ENCODE measurements around the gene ZNF286A.

DNA sequence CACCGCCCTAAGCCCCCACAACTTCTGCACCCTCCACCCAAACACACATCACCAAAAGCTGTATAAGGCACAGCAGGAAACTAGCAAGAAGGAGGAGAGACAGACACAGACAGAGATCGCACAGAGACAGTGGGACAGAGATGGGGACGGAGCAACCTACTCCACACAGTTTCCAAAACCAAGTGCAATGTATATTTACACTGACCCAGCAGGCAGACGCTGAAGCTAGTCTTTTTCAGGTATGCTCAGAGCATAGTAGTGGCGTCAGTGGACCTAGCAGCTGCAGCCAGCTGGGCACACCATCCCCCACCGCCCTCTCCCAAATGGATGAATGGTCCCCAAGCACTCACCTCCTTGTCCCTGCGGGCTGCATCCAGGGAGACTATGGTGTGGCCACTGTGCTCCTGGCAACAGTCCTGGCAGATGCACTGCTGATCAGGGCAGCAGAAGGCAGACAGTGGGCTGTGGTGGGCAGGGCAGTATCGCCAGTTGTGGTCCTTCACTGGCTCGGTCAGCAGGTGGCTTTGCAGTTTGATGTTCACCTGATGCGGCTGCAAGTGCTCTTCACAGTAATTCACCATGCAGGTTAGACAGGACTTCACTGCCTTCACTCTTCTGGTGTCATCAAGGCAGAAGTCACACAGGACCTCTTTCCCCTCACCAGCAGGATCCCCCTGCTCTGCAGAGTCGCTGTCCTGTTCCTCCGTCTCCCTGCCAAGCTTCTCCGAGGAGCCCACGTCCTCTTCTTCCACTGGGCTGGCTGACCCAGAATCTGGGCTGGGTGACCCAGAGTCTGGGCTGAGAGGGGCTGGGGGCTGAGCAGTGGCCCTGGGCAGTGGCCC is 48.6 kb upstream of the ZNF286A start:
- TF ChIP-seq, protein P1, sequence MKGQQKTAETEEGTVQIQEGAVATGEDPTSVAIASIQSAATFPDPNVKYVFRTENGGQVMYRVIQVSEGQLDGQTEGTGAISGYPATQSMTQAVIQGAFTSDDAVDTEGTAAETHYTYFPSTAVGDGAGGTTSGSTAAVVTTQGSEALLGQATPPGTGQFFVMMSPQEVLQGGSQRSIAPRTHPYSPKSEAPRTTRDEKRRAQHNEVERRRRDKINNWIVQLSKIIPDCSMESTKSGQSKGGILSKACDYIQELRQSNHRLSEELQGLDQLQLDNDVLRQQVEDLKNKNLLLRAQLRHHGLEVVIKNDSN (IDR thresholded peaks at IDR 0.05), result no peak
- no peak for TF ChIP-seq RAD21 (IDR thresholded peaks at IDR 0.05; ENCODE audit: low read depth)
- TF ChIP-seq EP300 (IDR thresholded peaks at IDR 0.05; ENCODE audit: borderline replicate concordance), result no peak
- TF ChIP-seq, protein P2, sequence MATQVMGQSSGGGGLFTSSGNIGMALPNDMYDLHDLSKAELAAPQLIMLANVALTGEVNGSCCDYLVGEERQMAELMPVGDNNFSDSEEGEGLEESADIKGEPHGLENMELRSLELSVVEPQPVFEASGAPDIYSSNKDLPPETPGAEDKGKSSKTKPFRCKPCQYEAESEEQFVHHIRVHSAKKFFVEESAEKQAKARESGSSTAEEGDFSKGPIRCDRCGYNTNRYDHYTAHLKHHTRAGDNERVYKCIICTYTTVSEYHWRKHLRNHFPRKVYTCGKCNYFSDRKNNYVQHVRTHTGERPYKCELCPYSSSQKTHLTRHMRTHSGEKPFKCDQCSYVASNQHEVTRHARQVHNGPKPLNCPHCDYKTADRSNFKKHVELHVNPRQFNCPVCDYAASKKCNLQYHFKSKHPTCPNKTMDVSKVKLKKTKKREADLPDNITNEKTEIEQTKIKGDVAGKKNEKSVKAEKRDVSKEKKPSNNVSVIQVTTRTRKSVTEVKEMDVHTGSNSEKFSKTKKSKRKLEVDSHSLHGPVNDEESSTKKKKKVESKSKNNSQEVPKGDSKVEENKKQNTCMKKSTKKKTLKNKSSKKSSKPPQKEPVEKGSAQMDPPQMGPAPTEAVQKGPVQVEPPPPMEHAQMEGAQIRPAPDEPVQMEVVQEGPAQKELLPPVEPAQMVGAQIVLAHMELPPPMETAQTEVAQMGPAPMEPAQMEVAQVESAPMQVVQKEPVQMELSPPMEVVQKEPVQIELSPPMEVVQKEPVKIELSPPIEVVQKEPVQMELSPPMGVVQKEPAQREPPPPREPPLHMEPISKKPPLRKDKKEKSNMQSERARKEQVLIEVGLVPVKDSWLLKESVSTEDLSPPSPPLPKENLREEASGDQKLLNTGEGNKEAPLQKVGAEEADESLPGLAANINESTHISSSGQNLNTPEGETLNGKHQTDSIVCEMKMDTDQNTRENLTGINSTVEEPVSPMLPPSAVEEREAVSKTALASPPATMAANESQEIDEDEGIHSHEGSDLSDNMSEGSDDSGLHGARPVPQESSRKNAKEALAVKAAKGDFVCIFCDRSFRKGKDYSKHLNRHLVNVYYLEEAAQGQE (IDR thresholded peaks at IDR 0.05; ENCODE audit: low read depth), result no peak
- TF ChIP-seq, protein P3, sequence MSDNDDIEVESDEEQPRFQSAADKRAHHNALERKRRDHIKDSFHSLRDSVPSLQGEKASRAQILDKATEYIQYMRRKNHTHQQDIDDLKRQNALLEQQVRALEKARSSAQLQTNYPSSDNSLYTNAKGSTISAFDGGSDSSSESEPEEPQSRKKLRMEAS (IDR thresholded peaks at IDR 0.05), result no peak
- no peak for TF ChIP-seq FOXM1 (IDR thresholded peaks at IDR 0.05; ENCODE audit: borderline replicate concordance, low read depth)
- no peak for TF ChIP-seq TEAD4 (IDR thresholded peaks at IDR 0.05)
- TF ChIP-seq TCF12 (IDR thresholded peaks at IDR 0.05; ENCODE audit: low read depth), result no peak
- no peak for TF ChIP-seq CEBPB (IDR thresholded peaks at IDR 0.05)
- TF ChIP-seq CREB1 (IDR thresholded peaks at IDR 0.05; ENCODE audit: low read depth), result no peak
- TF ChIP-seq ZBTB7A (IDR thresholded peaks at IDR 0.05; ENCODE audit: low read depth), result no peak

All from Ishikawa (cell line).